ENCODE data around the gene CATSPERD. TPM values are rescaled to one million over a fixed set of nuclear protein-coding genes. Genes with fewer than 3 reads are reported as not detected.

CATSPERD gene
- total RNA-seq, 4 donors from 2014 or later: not detected

DNA sequence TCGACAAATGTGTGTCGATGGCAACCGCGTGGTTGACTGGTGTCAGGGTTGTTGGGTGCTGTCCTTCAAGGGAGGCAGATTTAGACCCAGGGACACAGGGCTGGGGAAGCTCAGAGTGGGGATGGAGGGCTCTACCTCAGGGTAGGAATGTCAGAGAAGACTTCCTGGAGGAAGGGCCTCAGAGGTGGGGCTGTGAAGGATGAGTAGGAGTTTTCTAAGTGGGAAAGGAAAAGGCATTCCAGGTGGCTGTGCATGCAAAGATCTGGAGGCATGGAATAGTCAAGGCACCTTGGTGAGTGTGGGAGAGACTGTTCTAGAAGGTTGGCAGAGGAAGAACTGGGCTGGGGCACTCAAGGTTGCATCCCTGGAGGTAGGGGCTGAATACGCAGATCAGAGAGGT, 86.5 kb downstream of the CATSPERD start:
- no peak for DNase-seq (ENCODE audit: low spot score in 2 of 2)
- no peak overlapping the region for H3K4me3 ChIP-seq (ENCODE audit: low read depth, poor library complexity, severe bottlenecking)
- intact Hi-C loops (cut with DNase I; ENCODE audit: low total_unique reads): loop anchor here (10.0 kb wide), 1 partner anchor 218 kb away; no protein-coding TSS in a partner anchor
- TF ChIP-seq, protein P1, sequence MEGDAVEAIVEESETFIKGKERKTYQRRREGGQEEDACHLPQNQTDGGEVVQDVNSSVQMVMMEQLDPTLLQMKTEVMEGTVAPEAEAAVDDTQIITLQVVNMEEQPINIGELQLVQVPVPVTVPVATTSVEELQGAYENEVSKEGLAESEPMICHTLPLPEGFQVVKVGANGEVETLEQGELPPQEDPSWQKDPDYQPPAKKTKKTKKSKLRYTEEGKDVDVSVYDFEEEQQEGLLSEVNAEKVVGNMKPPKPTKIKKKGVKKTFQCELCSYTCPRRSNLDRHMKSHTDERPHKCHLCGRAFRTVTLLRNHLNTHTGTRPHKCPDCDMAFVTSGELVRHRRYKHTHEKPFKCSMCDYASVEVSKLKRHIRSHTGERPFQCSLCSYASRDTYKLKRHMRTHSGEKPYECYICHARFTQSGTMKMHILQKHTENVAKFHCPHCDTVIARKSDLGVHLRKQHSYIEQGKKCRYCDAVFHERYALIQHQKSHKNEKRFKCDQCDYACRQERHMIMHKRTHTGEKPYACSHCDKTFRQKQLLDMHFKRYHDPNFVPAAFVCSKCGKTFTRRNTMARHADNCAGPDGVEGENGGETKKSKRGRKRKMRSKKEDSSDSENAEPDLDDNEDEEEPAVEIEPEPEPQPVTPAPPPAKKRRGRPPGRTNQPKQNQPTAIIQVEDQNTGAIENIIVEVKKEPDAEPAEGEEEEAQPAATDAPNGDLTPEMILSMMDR (IDR thresholded peaks at IDR 0.05): no peak
- no peak for TF ChIP-seq POLR2A (IDR thresholded peaks at IDR 0.05)
- WGBS, 2 donors: 94 to 96% methylated on average over 5 of the region's 5 CpGs

- no peak overlapping the region for H3K4me3 ChIP-seq (ENCODE audit: low read depth, poor library complexity, severe bottlenecking)
- intact Hi-C loops (cut with DNase I; ENCODE audit: low total_unique reads): loop anchor here (10.0 kb wide), 1 partner anchor 217 kb away; no protein-coding TSS in a partner anchor
- peak in 1 of 2 donors; percentile 85 for DNase-seq (ENCODE audit: low spot score in 2 of 2)
- WGBS, 2 donors: 83 to 88% methylated on average over 20 to 21 of the region's 21 CpGs
- TF ChIP-seq, protein P1 (IDR thresholded peaks at IDR 0.05): no peak
- TF ChIP-seq POLR2A (IDR thresholded peaks at IDR 0.05): no peak
Measured at GRCh38 chr19:5808120-5808816, 87.8 kb downstream of the CATSPERD start.

DNA sequence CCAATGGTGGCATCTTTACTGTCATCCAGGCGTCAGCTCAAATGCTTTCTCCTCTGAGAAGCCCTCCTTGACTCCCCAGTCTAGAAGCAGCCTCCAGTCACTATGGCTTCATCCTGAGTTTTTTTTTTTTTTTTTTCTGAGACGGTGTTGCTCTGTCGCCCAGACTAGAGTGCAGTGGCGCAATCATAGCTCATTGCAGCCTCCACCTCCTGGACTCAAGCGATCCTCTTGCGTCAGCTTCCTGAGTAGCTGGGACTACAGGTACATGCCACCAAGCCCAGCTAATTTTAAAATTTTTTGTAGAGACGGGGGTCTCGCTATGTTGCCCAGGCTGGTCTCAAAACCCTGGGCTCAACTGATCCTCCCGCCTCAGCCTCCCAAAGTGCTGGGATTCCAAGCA, 88.6 kb downstream of the CATSPERD start:
- intact Hi-C loops (cut with DNase I; ENCODE audit: low total_unique reads): loop anchor here (10.0 kb wide), 1 partner anchor 216 kb away; no protein-coding TSS in a partner anchor
- 83 to 86% methylated on average over 9 of the region's 9 CpGs for WGBS, 2 donors
- no peak for DNase-seq (ENCODE audit: low spot score in 2 of 2)
- no peak overlapping the region for H3K4me3 ChIP-seq (ENCODE audit: low read depth, poor library complexity, severe bottlenecking)
- no peak for TF ChIP-seq POLR2A (IDR thresholded peaks at IDR 0.05)
- TF ChIP-seq, protein P1 (IDR thresholded peaks at IDR 0.05): no peak

DNA sequence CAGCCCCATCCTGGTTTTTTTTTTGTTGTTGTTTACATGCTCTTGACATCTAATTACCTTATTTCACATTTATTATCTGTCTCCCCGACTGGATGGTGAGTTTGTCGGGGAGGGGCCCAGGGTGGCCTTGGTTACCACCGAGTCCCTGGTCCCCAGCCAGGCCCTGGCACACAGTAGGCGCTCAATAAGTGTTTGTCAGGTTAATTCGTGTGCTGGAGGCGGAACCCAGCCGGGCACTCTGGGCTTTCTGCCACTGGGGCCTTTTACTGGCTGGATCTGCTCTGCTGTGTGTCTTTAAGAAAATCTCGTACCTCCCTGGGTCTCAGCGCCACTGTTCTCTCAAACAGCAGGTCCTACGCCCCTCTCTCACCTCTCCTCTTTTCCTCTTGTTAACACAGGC, 89.0 kb downstream of the CATSPERD start:
- 64% methylated on average over 10 of the region's 10 CpGs for WGBS, 2 donors
- no peak for DNase-seq (ENCODE audit: low spot score in 2 of 2)
- no peak for TF ChIP-seq POLR2A (IDR thresholded peaks at IDR 0.05)
- TF ChIP-seq, protein P1 (IDR thresholded peaks at IDR 0.05): no peak
- intact Hi-C loops (cut with DNase I; ENCODE audit: low total_unique reads): loop anchor here (10.0 kb wide), 1 partner anchor 215 kb away; no protein-coding TSS in a partner anchor
- no peak overlapping the region for H3K4me3 ChIP-seq (ENCODE audit: low read depth, poor library complexity, severe bottlenecking)

GRCh38 chr19:5811117-5811516, 90.7 kb downstream of the CATSPERD start:
- no peak for TF ChIP-seq POLR2A (IDR thresholded peaks at IDR 0.05)
- TF ChIP-seq, protein P1 (IDR thresholded peaks at IDR 0.05): no peak
- DNase-seq (ENCODE audit: low spot score in 2 of 2): no peak
- 95% methylated on average over 4 of the region's 4 CpGs for WGBS, 2 donors
- intact Hi-C loops (cut with DNase I; ENCODE audit: low total_unique reads): no loop called here
- H3K4me3 ChIP-seq (ENCODE audit: low read depth, poor library complexity, severe bottlenecking): no peak overlapping the region
